ENCODE results near the gene ARHGEF2.
A peak's percentile ranks its signal among the peaks of the same experiment; 100 is the strongest.

- peak; percentile 57 for TF ChIP-seq POLR2A (IDR thresholded peaks at IDR 0.05; ENCODE audit: low read length)
- no peak for TF ChIP-seq GATA1 (IDR thresholded peaks at IDR 0.05; ENCODE audit: low read depth, low read length)
Observed at GRCh38 chr1:155979597-155980343, 1.4 kb upstream of the ARHGEF2 start.
